NCI-H510A treated with DMSO at 0.1 percent for 48 hours (cell line): ENCODE results near the gene ZBTB17.
"Not testable (repeated sequence)": the region's sequence is repeated elsewhere in the genome, so short reads cannot be mapped to it uniquely, and the experiment has no call there.

Experiments used
- DNase-seq: peaks from one replicate; lab custom pipeline; 2025; lab: John Stamatoyannopoulos, UW

Gene ZBTB17

GRCh38 chr1:15896841-15897610, 78.9 kb downstream of the ZBTB17 start:
- DNase-seq, result not testable (repeated sequence)

GRCh38 chr1:15895233-15895632, 80.7 kb downstream of the ZBTB17 start:
- DNase-seq, result no peak

DNA sequence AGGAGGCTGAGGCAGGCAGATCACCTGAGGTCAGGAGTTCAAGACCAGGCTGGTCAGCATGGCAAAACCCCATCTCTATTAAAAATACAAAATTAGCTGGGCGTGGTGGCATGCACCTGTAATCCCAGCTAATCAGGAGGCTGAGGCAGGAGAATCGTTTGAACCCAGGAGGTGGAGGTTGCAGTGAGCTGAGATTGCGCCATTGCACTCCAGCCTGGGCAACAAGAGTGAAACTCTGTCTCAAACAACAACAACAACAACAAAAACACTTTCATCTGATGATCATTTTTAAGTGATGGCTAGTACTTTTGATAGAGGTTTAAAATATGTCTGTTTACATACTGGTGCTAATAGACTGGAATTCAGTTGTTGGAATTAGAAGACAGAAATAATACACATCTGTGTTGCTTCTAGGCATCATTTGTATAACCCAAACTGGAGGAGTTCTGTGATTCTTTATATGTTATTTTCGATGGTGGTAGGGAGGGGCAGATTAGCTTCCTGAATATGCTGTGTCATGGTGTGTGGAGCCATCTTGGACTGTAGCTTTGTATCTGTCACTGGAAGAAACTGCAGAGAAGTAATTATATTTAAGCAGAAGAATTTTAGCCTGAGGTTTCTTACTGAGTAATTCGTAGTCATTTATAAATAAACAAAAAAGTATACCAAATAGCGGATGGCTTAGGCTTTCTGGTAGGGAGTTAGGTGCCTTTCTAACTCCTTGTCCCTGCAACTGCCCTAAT, 82.9 kb downstream of the ZBTB17 start:
- DNase-seq, result peak; percentile 54
